ENCODE results near the gene TNMD.

- TF ChIP-seq, protein P1, sequence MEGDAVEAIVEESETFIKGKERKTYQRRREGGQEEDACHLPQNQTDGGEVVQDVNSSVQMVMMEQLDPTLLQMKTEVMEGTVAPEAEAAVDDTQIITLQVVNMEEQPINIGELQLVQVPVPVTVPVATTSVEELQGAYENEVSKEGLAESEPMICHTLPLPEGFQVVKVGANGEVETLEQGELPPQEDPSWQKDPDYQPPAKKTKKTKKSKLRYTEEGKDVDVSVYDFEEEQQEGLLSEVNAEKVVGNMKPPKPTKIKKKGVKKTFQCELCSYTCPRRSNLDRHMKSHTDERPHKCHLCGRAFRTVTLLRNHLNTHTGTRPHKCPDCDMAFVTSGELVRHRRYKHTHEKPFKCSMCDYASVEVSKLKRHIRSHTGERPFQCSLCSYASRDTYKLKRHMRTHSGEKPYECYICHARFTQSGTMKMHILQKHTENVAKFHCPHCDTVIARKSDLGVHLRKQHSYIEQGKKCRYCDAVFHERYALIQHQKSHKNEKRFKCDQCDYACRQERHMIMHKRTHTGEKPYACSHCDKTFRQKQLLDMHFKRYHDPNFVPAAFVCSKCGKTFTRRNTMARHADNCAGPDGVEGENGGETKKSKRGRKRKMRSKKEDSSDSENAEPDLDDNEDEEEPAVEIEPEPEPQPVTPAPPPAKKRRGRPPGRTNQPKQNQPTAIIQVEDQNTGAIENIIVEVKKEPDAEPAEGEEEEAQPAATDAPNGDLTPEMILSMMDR (IDR thresholded peaks at IDR 0.05; ENCODE audit: poor library complexity), result no peak
- no peak for TF ChIP-seq EZH2phosphoT487 (IDR thresholded peaks at IDR 0.05; ENCODE audit: low read depth, severe bottlenecking, unreplicated experiment)
- TF ChIP-seq EZH2 (IDR thresholded peaks at IDR 0.05; ENCODE audit: borderline replicate concordance), result no peak
Measured at GRCh38 chrX:100593126-100593525, 8.4 kb downstream of the TNMD start.
